ENCODE data around the gene FBN1. TPM values are rescaled to one million over a fixed set of nuclear protein-coding genes. Genes with fewer than 3 reads are reported as not detected.

The FBN1 gene
- polyA plus RNA-seq, 2 of the 4 experiments (the other 2 are of a cell fraction) = 6.3 to 9.4 TPM

GRCh38 chr15:48522911-48523310 is 122.6 kb downstream of the FBN1 start:
- no peaks in the 10 kb centered on the region for H3K9me3 ChIP-seq
- no peaks in the 10 kb centered on the region for H3K4me1 ChIP-seq
- 67% methylated on average over 3 of the region's 3 CpGs for WGBS (ENCODE audit: missing lambda C conversion rate)
- FAIRE-seq (no peak), DNase-seq (ENCODE audit: low read depth in 1 of 2, low spot score in 1 of 2) (no peak), ATAC-seq (no peak)
- H3K4me3 ChIP-seq = no peak overlapping the region
- H3K4me2 ChIP-seq = no peak overlapping the region
- ChIA-PET CTCF (no interaction called here), POLR2A (no interaction called here)
- no peak overlapping the region for H3K27ac ChIP-seq
- TF ChIP-seq POLR2A (IDR thresholded peaks at IDR 0.05; ENCODE audit: low read length) (no peak), POLR2AphosphoS2 (conservative IDR thresholded peaks at IDR 0.05; ENCODE audit: low read length) (no peak), EHF (CRISPR knock-in tag; IDR thresholded peaks at IDR 0.05) (no peak), CTCF (IDR thresholded peaks at IDR 0.05) (no peak), ZNF302 (CRISPR knock-in tag; IDR thresholded peaks at IDR 0.05) (no peak), ESRRA (IDR thresholded peaks at IDR 0.05; ENCODE audit: borderline replicate concordance, low read length) (no peak), HES2 (IDR thresholded peaks at IDR 0.05) (no peak), CBX2 (IDR thresholded peaks at IDR 0.05; ENCODE audit: borderline replicate concordance, low read depth) (no peak)

GRCh38 chr15:48522123-48522522 is 123.4 kb downstream of the FBN1 start:
- Histone ChIP-seq H3K4me1 (no peaks in the 10 kb centered on the region), H3K4me3 (no peak overlapping the region), H3K4me2 (no peak overlapping the region), H3K27ac (no peak overlapping the region), H3K9me3 (no peaks in the 10 kb centered on the region)
- CTCF ChIA-PET = no interaction called here
- FAIRE-seq = no peak
- TF ChIP-seq HMGXB4 (CRISPR knock-in tag; IDR thresholded peaks at IDR 0.05; ENCODE audit: borderline replicate concordance) (no peak), FOSB (CRISPR knock-in tag; IDR thresholded peaks at IDR 0.05) (no peak), POLR2AphosphoS2 (conservative IDR thresholded peaks at IDR 0.05; ENCODE audit: low read length) (no peak), CEBPB (IDR thresholded peaks at IDR 0.05) (no peak), CHD4 (IDR thresholded peaks at IDR 0.05; ENCODE audit: borderline replicate concordance) (no peak), KDM1A (IDR thresholded peaks at IDR 0.05; ENCODE audit: low read depth) (no peak), RNF2 (IDR thresholded peaks at IDR 0.05; ENCODE audit: borderline replicate concordance, low read depth) (no peak), CBX8 (IDR thresholded peaks at IDR 0.05) (no peak), NR3C1 (IDR thresholded peaks at IDR 0.05) (no peak), PBX3 (IDR thresholded peaks at IDR 0.05) (no peak), ZC3H11A (IDR thresholded peaks at IDR 0.05) (no peak), TFCP2L1 (CRISPR knock-in tag; IDR thresholded peaks at IDR 0.05) (no peak), SREBF2 (IDR thresholded peaks at IDR 0.05) (no peak), KDM5A (IDR thresholded peaks at IDR 0.05) (no peak), HOXA7 (CRISPR knock-in tag; IDR thresholded peaks at IDR 0.05) (no peak), E2F6 (IDR thresholded peaks at IDR 0.05; ENCODE audit: borderline replicate concordance, low read depth) (no peak), ESRRA (IDR thresholded peaks at IDR 0.05; ENCODE audit: borderline replicate concordance, low read length) (no peak), REST (IDR thresholded peaks at IDR 0.05) (no peak), EP300 (IDR thresholded peaks at IDR 0.05) (no peak)
- no peak for ATAC-seq
- POLR2A ChIA-PET = no interaction called here
- no peak for DNase-seq (ENCODE audit: low read depth in 1 of 2, low spot score in 1 of 2)
